ENCODE data around the gene CDH3. TPM values are rescaled to one million over a fixed set of nuclear protein-coding genes. Genes with fewer than 3 reads are reported as not detected.

CDH3 gene
- total and polyA plus RNA-seq, 2 of the 8 experiments (the other 6 are each of a cell fraction or from before 2014, with no cell fraction given): 146 to 171 TPM

DNA sequence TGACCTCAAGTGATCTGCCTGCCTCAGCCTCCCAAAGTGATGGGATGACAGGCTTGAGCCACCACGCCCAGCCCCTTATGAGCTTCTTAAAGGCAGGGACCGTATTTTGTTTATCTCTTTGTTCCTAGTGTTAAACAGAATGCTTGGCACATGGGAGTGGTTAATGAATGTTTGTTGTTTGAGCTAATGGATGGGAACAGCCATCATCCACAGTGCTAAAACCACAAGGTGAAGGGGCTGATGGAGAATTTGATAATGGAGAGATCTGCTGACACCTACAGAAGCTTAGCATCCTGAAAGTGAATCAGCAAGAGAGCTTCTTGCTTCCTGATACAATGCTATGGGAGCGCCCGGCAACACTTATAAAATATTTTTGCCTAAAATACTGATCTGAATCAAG, 83.4 kb downstream of the CDH3 start:
- no peak for DNase-seq (ENCODE audit: low read depth in 1 of 2, low spot score in 2 of 2)
- H2BK120ac ChIP-seq (replicated peaks; ENCODE audit: low read depth, low read length): no peak overlapping the region
- TF ChIP-seq NRF1 (IDR thresholded peaks at IDR 0.05; ENCODE audit: low read depth, low read length) (no peak), JUND (IDR thresholded peaks at IDR 0.05; ENCODE audit: low read length) (no peak), RFX5 (IDR thresholded peaks at IDR 0.05; ENCODE audit: borderline replicate concordance, low read depth, low read length) (no peak), POLR2AphosphoS5 (IDR thresholded peaks at IDR 0.05; ENCODE audit: low read depth, low read length) (no peak), CHD1 (IDR thresholded peaks at IDR 0.05; ENCODE audit: low read depth, low read length) (no peak), SP4 (IDR thresholded peaks at IDR 0.05; ENCODE audit: low read length) (no peak), PHF8 (conservative IDR thresholded peaks at IDR 0.05; ENCODE audit: low read depth, low read length) (no peak), GABPA (IDR thresholded peaks at IDR 0.05; ENCODE audit: borderline replicate concordance, insufficient read depth, low read length) (no peak), JUN (IDR thresholded peaks at IDR 0.05; ENCODE audit: low read depth, low read length) (no peak)
- no peak overlapping the region for H3K23ac ChIP-seq (ENCODE audit: insufficient read length)
- H3K4ac ChIP-seq (replicated peaks; ENCODE audit: insufficient read length, low read depth, low read length): no peak overlapping the region
- no peak overlapping the region for H2BK5ac ChIP-seq (ENCODE audit: low read depth, low read length)
- H2BK12ac ChIP-seq (ENCODE audit: low read depth, low read length): no peak overlapping the region
- no peak overlapping the region for H3K56ac ChIP-seq (replicated peaks; ENCODE audit: insufficient read length, low read depth, low read length)
- no peak overlapping the region for H2AFZ ChIP-seq (ENCODE audit: low read length)
- no peak overlapping the region for H3K4me3 ChIP-seq (ENCODE audit: extremely low read depth in 1 of 4, insufficient read depth in 2 of 4, low read depth in 3 of 4, low read length in 4 of 4)
- H3K4me2 ChIP-seq (ENCODE audit: insufficient read depth in 1 of 2, low read depth in 2 of 2, low read length in 2 of 2): no peak overlapping the region
- H3K9me3 ChIP-seq (ENCODE audit: insufficient read depth in 2 of 2, low read depth in 1 of 2, low read length in 1 of 2): no peaks in the 10 kb centered on the region
- no peaks in the 10 kb centered on the region for H3K36me3 ChIP-seq (ENCODE audit: control insufficient read depth in 2 of 4, insufficient read depth in 4 of 4, low read length in 3 of 4)
- H4K91ac ChIP-seq (replicated peaks; ENCODE audit: insufficient read length, low read length): no peak overlapping the region
- no peaks in the 10 kb centered on the region for H3K79me2 ChIP-seq (ENCODE audit: control insufficient read depth in 1 of 2, insufficient read depth in 2 of 2, low read length in 2 of 2)
- no peak overlapping the region for H2AK5ac ChIP-seq (ENCODE audit: low read depth, low read length)
- H2BK15ac ChIP-seq (ENCODE audit: low read length): no peak overlapping the region
- H3K79me1 ChIP-seq (ENCODE audit: low read depth, low read length): no peaks in the 10 kb centered on the region
- H3K23me2 ChIP-seq (ENCODE audit: low read depth, low read length): no peaks in the 10 kb centered on the region
- H2BK20ac ChIP-seq (ENCODE audit: low read length): no peak overlapping the region
- H4K8ac ChIP-seq (ENCODE audit: extremely low read depth, insufficient read depth, low read length): no peak overlapping the region
- no peak overlapping the region for H3K18ac ChIP-seq (ENCODE audit: extremely low read depth, low read length)
- peaks cover 0 to 6% (median 2%) of the 10 kb centered on the region in 4 experiments; a peak in 3 of 7 replicates for H3K4me1 ChIP-seq (replicated peaks in 1 of 4; ENCODE audit: control insufficient read depth in 3 of 4, insufficient read depth in 4 of 4, low read length in 3 of 4)
- H4K20me1 ChIP-seq (replicated peaks in 1 of 2; ENCODE audit: control insufficient read depth in 1 of 2, insufficient read depth in 2 of 2, low read length in 2 of 2): no peaks in the 10 kb centered on the region
- no peak for FAIRE-seq
- H3K14ac ChIP-seq (ENCODE audit: insufficient read length): no peak overlapping the region
- ChIA-PET CTCF (ENCODE audit: partially characterized antibody) (interaction anchor here (0.8 to 2.3 kb wide), 10 partner anchors 9 to 115 kb away, joined by 3 to 9 read pairs (median 4); partner anchors contain the start of genes CDH1 and TANGO6), POLR2A (ENCODE audit: partially characterized antibody) (interaction anchor here (1.3 to 1.6 kb wide), 3 partner anchors 9 to 86 kb away, joined by 3 to 5 read pairs (median 3); partner anchors contain the start of gene CDH1)
- H3K27ac ChIP-seq (ENCODE audit: low read depth, low read length): no peak overlapping the region
- 89% methylated on average over 4 of the region's 4 CpGs; no CpG with 5 or more reads in 1 of the 2 experiments for WGBS, 2 experiments (ENCODE audit: extremely low coverage in 1 of 2, insufficient coverage in 1 of 2, insufficient read length in 1 of 2, insufficient replicate concordance in 2 of 2, low coverage in 1 of 2, low lambda C conversion rate in 2 of 2, missing lambda C conversion rate in 1 of 2)
- H3K9ac ChIP-seq (replicated peaks in 1 of 4; ENCODE audit: extremely low read depth in 1 of 4, low read depth in 3 of 4, low read length in 3 of 4): no peak overlapping the region
- H4K5ac ChIP-seq (ENCODE audit: insufficient read length, low read depth, low read length): no peak overlapping the region
- H3K27me3 ChIP-seq (replicated peaks in 1 of 4; ENCODE audit: control insufficient read depth in 3 of 4, extremely low read depth in 1 of 4, insufficient read depth in 3 of 4, low read length in 3 of 4): no peaks in the 10 kb centered on the region
